CD1c-positive myeloid dendritic cell (primary cell): ENCODE data around the gene CERS4.
"Not testable (repeated sequence)": the region's sequence is repeated elsewhere in the genome, so short reads cannot be mapped to it uniquely, and the experiment has no call there.

Experiments used
- DNase-seq: peaks from one replicate; pipeline ENCODE4 v3.0.0-alpha.2; 2016; ENCODE audit errors: extremely low spot score

The CERS4 gene

DNA sequence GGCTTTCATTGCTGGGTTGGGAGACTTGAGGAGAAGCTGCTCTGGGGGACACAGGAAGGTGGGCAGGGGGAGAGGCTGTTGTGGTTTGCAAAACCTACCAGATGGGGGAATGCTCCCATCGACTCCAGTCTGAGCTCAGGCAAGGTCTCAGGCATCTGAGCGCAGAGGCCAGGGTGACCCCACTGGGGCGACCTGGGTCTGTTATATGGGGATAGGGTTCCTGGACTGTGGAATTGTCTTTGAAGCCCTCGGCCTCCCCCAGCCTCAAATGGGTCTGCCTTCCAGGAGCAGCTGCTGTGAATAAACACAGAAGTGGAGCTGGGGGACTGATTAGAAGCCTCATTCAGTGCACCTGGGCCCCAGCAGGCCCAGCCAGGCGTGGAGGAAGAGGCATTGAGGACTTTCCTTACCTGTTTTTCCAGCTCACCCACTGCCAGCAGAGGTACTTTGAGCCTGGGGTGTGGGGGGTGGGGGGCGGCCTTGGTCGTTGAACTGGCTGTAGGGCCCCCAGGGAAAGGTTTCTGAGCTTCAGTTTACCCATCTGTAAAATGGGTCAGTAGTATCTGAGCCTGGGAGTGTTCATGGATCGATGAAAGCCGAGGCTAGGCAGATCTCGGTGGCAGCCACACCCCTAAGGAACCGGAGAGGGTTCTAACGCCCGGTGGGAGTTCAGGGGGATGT lies 1.4 kb downstream of the CERS4 start:
- no peak for DNase-seq

DNA sequence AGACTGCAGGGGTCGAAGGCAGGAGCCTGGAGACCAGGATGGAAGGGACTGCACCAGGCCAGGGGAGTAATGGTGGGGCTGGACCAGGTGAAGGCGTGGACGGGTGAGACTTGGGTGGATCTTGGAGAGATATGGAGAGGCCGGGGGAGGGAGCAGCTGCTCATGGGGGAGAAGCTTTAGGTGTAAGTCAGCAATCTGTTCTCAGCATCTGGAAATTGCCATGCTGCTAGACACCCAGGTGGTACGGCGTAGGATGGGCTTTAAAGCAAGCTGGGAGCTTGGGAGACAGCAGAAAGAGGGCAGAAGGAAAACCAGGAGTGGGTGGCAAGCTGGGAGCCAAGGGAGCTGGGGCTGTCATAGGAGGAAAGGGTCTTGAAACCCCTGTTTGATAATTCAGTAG lies 3.0 kb downstream of the CERS4 start:
- DNase-seq = no peak

DNA sequence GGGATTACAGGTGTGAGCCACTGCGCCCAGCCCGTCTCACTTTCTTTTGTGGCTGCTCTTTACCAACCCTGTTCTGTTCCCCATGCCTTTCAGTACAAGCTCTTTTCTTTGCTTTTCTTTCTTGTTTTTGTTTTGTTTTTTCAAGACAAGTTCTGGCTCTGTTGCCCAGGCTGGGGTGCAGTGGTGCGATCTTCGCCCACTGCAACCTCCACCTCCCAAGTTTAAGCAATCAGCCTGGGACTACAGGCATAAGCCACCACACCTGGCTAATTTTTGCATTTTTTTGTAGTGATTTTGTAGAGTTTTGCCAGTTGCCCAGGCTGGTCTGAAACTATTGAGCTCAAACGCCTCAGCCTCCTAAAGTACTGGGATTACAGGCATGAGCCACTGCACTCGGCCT lies 3.7 kb downstream of the CERS4 start:
- DNase-seq = no peak

DNA sequence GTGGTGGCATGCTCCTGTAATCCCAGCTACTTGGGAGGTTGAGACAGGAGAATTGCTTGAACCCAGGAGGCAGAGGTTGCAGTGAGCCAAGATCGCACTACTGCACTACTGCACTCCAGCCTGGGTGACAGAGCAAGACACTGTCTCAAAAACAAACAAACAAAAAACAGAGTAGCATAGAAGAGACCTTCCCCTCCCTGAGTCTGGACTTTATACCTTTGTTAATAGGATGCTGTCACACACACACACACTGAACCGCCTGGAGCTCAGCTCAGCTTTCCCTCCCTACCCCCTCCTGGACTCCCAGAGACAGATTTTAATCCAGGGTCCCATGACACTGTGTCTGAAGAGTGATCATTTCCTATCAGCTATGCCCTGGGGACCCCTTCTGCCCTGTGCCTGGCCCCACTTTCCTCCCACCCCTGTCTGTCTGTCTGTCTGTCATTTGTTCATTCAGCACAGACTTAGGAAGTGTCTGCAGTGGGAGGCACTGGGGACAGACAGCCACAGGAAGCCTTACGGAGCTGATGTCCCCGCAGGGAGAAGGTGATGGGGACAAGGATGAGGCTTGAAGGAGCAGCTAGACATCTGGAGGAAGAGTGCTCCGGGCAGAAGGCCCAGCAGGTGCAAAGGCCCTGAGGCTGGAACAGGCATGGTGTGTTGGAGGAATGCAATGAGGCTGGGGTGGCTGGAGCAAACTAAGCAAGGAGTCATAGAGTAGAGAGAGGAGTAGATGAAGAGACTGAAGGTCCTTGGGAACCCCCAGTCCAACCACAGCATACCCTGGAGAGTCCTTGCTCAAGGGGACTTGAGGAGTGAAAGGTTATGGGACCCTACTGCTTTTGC lies 4.9 kb downstream of the CERS4 start:
- no peak for DNase-seq

DNA sequence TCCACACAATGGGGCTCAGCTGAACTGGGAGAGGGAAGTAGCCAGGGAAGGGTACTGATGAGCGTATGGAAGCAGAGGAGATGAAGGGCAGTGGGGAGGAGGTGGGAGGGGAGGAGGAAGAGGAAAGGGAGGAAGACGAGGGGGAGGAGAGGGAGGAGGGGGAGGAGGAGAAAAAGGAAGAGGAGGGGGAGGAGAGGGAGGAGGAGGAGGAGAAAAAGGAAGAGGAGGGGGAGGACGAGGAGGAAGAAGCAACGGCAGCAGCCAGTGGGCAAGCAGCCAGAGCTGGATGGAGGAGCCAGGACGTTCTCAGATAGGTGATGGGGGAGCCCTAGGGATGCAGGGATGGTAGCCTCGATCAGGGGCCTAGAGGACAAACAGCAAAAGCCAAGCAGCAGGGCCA lies 5.6 kb downstream of the CERS4 start:
- no peak for DNase-seq

DNA sequence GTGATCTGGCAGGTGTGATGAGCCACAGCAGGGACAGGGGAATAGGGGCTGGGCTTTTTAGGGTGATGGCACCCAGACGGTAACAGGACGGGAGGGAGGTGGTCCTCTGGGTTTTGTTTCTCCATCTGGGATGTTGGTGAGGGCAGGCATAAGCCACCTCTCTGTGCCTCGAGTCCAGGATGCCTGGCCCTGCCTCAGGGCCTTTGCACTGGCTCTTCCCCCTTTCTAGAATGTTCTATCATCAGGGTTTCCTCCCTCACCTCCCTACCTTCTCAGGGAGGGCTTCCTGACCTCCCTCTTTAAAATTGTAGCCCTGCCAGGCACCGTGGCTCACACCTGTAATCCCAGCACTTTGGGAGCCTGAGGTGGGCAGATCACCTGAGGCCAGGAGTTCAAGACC lies 6.6 kb downstream of the CERS4 start:
- DNase-seq = no peak

DNA sequence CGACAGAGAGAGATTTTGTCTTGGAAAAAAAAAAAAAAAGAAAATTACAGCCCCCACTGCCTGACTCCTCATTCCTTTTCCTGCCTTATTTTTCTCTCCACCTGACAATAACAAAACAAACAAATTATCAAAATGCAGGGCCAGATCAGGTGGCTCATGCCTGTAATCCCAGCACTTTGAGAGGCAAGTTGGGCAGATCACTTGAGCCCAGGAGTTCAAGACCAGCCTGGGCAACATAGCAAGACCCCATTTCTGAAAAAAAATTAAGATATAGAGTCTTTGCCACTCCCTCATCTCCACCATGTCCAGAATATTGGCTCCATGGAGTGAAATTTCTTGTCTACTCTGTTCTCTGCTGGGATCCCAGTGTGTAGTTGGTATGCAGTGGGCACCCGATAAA lies 7.2 kb downstream of the CERS4 start:
- DNase-seq = no peak

DNA sequence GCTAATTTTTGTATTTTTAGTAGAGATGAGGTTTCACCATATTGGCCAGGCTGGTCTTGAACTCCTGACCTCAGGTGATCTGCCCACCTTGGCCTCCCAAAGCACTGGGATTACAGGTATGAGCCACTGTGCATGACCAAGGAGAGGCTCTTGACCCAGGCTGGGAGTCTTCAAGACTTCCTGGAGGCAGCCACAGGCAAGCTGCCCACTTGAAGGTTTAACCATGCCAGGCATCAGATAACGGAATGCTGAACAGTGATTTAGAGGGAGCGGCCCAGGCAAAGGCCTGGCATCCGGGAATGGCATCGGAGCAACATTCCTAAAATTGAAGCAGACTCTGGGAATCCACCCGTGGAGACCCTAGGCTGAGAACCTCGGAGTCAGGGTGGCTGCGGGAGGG lies 9.0 kb downstream of the CERS4 start:
- DNase-seq = not testable (repeated sequence)

DNA sequence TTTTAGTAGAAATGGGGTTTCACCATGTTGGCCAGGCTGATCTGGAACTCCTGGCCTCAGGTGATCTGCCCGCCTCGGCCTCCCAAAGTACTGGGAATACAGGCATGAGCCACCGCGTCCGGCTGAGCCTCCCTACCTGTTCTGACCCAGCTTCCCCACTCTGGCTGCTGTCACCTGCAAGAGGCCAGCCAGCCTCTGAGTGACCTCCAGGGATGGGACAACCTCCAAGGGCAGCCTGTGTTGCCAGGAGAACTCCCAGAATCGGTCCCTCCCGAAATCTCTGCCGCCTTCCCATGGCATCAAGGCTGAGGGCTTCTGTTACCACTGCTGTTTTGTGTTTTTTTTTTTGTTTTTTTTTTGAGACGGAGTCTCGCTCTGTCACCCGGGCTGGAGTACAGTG lies 11.3 kb downstream of the CERS4 start:
- no peak for DNase-seq

DNA sequence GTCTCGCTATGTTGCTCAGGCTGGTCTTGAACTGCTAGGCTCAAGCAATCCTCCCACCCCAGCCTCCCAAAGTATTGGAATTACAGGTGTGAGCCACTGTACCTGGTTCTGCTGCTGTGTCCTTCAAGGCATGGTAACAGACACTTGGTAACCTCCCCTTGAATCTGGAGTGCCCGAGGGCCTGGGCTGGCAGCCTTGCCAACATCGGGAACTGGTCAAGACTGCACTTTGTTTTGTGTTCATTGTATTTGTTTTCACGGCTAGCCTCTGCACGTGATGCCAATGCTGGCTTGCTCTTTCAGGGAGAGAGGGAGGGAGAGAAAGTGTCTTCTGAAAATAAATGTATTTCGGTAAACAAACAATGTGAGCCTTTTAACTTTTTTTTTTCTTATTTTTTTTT lies 12.0 kb downstream of the CERS4 start:
- no peak for DNase-seq

DNA sequence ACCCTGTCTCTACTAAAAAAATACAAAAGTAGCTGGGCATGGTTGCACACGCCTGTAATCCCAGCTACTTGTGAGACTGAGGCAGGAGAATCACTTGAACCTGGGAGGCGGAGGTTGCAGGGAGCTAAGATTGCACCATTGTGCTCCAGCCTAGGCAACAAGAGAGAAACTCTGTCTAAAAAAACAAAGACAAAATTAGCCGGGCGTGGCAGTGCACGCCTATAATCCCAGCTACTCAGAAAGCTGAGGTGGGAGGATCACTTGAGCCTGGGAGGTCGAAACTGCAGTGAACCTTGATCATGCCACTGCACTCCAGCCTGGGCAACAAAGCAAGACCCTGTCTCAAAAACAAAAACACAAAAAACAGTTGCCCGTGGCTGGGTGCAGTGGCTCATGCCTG lies 14.3 kb downstream of the CERS4 start:
- not testable (repeated sequence) for DNase-seq

DNA sequence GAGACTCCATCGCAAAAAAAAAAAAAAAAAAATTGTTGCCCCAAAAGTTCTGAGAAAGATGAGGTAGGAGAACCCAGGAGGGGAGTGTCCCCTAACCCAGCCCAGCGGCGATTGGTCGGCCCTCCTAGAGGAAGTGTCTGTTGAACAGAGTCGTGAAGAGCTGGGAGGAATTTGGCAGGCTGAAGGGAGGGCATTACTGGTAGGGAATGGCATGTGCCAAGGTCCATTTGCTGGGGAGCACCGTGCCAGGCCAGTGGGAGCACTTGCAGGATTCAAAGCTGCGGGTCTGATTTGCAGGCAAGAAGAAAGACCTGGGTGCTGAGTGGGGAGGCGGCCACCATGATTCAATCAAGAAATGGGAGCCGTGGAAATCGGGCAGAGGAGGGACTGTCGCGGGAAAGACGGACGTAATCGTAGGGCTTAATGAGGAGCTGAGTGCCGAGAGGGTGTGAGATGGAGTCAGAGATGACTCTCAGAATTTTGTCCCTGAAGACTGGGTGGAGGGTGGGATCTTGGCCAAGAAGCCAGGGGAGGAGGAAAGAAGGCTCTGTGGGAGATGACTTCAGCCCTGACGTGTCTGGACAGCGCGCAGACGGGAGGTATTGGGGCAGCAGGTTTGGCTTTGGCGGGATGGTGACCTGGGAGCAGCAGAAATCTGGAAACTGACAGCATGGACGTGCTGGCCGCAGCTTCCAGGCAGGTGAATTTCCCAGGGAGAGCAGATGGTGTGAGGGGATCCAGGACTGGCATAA lies 15.4 kb downstream of the CERS4 start:
- no peak for DNase-seq

DNA sequence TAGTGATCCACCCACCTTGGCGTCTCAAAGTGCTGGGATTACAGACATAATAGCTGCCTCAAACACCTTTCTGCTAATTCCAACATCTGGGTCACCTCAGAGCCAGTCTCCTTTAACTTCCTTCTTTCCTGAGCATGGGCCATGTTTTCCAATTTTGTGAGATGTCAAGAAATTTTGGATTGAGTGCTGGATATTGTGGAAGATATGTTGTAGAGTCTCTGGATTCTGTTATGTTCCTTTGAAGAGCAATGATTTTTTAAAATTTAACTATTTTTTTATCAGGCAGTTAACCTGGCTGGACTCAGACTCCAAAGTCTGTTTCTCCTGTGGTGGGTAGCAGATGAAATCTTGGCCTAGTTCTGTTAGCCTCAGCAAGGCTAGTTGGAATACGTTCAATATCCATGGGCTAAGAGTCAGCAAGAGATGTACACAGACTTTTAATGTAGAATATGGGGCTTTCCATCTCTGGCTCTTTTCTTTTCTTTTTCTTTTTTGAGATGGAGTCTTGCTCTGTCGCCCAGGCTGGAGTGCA lies 22.0 kb downstream of the CERS4 start:
- no peak for DNase-seq

DNA sequence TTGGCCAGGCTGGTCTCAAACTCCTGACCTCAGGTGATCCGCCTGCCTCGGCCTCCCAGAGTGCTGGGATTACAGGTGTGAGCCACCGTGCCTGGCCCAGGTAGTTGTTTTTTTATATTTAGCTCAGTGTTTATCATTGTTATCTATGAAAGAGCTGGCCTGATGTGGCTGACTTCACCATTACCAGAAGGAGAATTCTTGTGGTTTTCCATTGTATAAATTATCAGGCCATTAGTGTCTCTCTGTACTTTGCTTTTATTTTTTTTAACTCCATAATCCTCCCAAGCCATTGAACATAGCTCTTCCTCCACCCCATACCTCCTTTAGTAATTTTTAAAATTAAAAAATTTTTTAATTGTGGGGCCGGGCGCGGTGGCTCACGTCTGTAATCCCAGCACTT lies 24.2 kb downstream of the CERS4 start:
- DNase-seq = no peak

DNA sequence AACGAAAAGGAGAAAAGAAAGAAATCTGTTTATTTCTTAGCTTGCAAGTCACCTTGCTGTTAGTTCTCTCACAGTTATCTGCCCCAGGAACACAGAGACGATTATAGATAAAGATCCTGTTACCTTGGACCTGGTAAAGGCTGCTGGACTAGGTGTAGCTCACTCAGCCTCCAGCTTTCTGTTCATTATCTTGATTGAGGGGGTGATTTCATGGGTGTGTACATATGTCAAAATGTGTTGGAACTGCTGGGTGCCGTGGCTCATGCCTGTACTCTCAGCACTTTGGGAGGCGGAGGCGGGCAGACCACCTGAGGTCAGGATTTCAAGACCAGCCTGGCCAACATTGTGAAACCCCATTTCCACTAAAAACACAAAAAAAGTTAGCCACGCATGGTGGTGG lies 27.9 kb downstream of the CERS4 start:
- no peak for DNase-seq

DNA sequence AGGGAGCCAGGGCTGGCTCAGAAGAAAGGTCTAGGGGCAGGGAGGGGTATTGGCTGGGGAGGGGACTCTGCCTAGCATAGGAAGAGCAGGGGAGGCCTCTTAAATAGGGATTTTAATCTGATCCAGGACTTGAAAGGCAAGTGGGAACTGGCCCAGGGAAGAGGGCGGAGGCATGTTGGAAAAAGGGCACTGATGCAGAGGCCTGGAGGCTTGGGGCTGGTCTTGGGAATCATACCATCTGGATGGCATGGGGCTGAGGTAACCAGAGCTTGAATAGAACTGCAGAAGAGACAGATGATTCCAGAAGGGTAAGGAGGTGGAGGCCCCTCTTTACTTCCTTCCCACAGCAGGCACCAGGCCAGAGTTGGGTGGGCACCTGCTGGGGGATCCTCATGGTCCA lies 29.1 kb downstream of the CERS4 start:
- no peak for DNase-seq

DNA sequence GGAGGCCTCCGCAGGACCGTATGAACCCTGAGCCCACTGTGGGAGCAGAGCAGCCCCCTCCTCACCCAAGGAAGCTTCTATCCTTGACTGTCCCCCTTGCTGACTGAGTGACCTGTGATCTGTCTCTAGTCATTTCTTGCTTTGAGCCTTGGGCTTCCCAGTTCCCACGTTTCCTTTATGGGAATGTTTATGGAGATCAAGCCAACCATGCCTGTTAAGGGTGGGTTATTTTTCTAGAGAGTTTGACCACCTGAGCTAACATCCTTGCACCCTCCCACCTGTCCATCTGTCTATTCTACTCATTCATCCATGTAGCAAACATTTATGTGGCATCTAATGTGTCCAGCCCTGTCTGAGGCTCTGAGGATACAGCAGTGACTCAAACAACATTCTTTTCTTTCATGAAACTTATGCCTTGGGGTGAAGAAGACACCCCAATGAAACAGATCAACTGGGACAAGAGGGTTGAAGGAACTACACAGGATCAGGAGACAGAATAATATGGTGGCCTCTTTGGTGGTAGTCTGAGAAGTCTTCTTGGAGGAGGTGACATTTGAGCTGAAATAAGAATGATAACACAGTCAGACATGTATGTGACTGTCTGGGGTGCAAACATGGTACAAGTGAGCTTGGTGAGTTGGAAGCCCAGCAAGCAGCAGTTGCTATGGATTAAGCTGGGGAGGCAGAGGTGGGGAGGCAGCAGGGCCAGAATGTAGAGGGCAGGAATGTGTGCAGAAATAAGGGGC lies 30.5 kb downstream of the CERS4 start:
- DNase-seq = no peak

DNA sequence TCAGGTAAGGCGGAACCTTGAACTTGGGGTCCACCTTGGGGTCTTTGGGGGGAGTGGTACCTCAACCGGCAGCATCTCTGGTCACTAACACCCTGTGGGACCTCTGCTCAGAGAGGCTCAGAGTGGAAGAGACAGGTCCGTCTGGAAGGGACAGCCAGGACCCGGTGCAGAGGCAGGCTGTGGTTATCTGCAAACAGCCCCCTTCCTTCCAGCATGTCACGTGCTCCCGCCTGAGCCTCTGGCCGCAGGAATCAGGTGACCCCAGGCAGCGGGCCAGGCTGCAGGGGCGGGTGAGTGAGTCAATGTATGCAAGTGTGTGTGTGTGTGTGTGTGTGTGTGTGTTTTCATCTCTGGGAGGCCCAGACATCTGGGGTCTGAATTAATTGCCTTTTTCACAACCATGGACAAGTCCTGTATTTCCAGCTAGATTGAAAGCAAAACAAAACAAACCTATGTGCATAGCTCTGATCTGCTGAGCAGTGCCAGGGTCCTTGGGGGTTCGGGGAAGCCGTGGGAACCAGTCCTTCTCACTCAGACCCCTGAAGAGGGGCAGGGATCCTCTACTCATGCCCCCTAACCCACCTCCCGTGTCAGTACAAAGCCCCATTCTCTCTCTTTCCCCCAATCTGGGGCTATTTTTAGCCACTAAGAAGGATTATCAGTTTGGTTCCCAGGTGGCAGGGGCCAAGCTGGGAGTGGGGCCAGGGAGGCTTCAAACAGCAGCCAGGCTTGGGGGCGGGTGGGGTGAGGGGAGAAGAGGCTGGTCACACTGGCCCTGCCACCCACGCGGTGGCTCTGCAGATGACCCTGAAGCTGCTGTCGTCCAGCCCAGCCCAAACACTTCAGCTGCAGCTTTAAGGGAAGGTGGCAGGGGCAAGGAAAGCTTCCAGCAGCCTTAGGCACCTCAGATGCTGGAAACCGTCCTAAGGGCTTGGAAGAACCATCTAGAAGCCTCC lies 31.4 kb downstream of the CERS4 start:
- peak; percentile 82 for DNase-seq

DNA sequence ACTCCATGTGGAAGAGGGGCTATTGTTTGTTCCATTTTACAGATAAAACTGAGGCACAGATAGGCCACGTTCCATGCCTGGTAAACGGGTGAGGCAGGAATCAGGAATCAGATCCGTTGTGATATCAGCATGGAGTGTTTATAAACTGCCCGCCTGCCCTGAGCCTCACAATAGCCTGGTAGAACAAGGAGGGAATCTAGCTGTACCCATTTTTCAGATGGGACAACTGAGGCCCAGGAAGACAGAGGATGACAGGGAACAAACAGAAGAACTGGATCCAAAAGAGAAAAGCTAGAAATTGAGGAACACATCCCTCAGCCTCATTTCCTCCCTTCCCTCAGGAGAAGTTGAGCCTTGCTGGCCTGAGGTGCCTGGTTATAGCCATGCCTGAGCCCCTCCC lies 32.5 kb downstream of the CERS4 start:
- DNase-seq = peak; percentile 6

DNA sequence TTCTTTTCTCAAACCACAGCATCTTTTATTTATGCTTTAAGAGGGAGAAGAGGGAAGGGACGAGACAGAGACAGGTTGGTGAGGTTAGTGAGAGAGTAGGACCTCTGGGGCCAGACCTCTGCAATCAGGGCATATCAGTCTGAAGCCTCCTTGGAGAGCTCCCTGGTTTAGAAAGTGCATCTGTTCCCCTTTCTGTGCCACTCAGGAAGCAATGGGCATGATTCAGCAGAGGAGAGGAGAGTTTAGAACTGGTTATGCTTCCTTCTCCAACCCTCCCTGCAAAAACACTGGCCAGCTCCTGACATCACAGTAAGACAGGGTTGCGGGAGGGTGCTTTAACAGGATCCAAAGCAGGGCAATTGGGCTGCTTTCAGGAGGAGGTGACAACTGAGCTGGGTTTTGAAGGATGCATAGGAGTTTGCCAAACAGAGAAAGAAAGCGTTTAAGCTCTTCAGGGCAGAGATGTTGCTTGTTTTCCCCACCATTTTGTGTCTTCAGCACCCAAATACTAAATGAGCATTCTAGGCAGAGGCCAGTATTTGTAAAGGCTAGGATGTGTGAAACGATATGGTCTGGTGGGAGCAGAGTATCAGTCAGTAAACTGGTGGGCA lies 33.1 kb downstream of the CERS4 start:
- DNase-seq = peak; percentile 64
